Breast epithelium (tissue), 4 donors: ENCODE measurements around the gene CTNNA3. TPM values are rescaled to one million over a fixed set of nuclear protein-coding genes. Genes with fewer than 3 reads are reported as not detected.

ENCODE experiments used
- DNase-seq, 2 donors: peaks; one replicate each; pipeline ENCODE4 v3.0.0-alpha.2; 2019; ENCODE audit warnings: low spot score in 2 of 2
- H3K27ac ChIP-seq, 2 donors: fragments of 200-600 bp; sonication (generic) in 1 of 2; one replicate each; pipeline ENCODE4 v1.5.1; 2016 to 2019; ENCODE audit warnings: mild to moderate bottlenecking in 1 of 2
- H3K27me3 ChIP-seq, 2 donors: fragments of 200-600 bp; sonication (generic) in 1 of 2; one replicate each; pipeline versions ENCODE4 v1.5.1 to v1.6.0; 2017 to 2019; ENCODE audit warnings: control low read depth in 1 of 2, mild to moderate bottlenecking in 1 of 2
- H3K36me3 ChIP-seq: fragments of 200-600 bp; one replicate; pipeline ENCODE4 v1.5.1; 2019
- H3K4me1 ChIP-seq, 2 donors: fragments of 200-600 bp; sonication (generic); one replicate each; pipeline ENCODE4 v1.5.1; 2016 to 2019; ENCODE audit warnings: control low read depth in 1 of 2
- H3K4me3 ChIP-seq, 3 donors: fragments of 200-600 bp; sonication (generic); 1 replicate in 2 of 3; 2 replicates in 1 of 3; pipeline ENCODE4 v1.5.1; 2016 to 2019; ENCODE audit warnings: mild to moderate bottlenecking in 3 of 3, moderate library complexity in 2 of 3
- H3K9me3 ChIP-seq, 2 donors: fragments of 200-600 bp; sonication (generic) in 1 of 2; one replicate each; pipeline ENCODE4 v1.5.1; 2016 to 2019; ENCODE audit warnings: control low read depth in 1 of 2
- CTCF ChIP-seq, 3 donors: fragments of 450-650 bp; IDR thresholded peaks; one replicate each; pipeline ENCODE4 v1.5.1; 2016 to 2017; ENCODE audit warnings: antibody characterized with exemption in 3 of 3, mild to moderate bottlenecking in 3 of 3, moderate library complexity in 3 of 3
- POLR2A ChIP-seq: fragments of 450-650 bp; IDR thresholded peaks from one replicate; pipeline ENCODE4 v1.6.1; 2016; ENCODE audit warnings: antibody characterized with exemption, mild to moderate bottlenecking, moderate library complexity
- POLR2AphosphoS5 ChIP-seq, 3 donors: sonication (generic); formaldehyde crosslinking; IDR thresholded peaks; one replicate each; pipeline ENCODE4 v1.6.1; 2017; ENCODE audit warnings: antibody characterized with exemption in 3 of 3
- intact Hi-C: fragments of 100-400 bp; cut with DNase I; formaldehyde crosslinking; loops from one replicate; pipeline ENCODE4 v1.15.1; 2023; ENCODE audit warnings: low total_unique reads
- total RNA-seq, 3 donors: library from RNA; depleted of rRNA; stranded (reverse); fragments of >200 nt; gene quantifications; one replicate each; pipeline ENCODE4 v1.1.0, GENCODE V29; 2016

The CTNNA3 gene
- total RNA-seq, 3 donors from 2014 or later = 0.33 to 1.1 (median 0.59) TPM

DNA sequence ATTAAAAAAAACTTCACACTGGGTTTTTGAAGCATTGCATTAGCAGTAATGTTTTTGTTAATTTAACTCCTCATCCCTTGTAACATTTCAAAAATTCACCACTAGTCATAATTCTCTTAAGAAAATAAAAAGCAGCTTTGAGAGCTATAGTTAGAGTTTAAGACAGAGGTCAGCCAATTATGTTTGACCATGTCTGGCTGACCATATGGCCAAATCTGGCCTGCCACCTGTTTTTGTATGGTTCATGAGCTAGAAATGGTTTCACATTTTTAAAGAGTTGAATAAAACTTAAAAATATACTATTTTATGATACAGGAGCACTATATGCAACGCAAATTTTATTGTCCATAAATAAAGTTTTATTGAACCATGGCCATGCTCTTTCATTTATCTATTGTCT, 843.2 kb downstream of the CTNNA3 start:
- TF ChIP-seq CTCF (IDR thresholded peaks at IDR 0.05) = no peak
- TF ChIP-seq POLR2AphosphoS5 (IDR thresholded peaks at IDR 0.05) = no peak
- no peak for TF ChIP-seq POLR2A
- H3K27me3 ChIP-seq = no peaks in the 10 kb centered on the region
- no peaks in the 10 kb centered on the region for H3K9me3 ChIP-seq
- intact Hi-C loops = no loop called here
- H3K4me3 ChIP-seq = no peak overlapping the region
- no peaks in the 10 kb centered on the region for H3K36me3 ChIP-seq
- no peak for DNase-seq
- no peak overlapping the region for H3K27ac ChIP-seq
- H3K4me1 ChIP-seq = no peaks in the 10 kb centered on the region

DNA sequence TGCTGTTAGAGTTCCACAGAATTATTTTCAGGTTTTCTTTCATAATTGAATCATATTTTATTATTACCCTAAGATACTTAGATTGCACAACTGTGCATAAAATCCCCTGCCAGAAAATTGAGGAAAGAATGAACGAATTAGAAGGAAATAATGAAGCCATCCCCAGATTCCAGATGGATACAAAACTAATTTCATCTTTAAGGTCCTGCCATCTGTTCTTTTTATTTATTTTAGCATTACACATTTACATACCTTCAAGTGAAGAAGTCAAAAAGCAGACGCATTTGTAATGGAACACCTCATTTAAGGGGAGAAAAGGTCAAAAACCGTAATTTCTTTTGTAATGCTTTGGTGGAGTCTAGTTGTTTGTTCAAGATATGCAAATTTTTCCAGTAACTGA, 847.1 kb downstream of the CTNNA3 start:
- Histone ChIP-seq H3K9me3 (no peaks in the 10 kb centered on the region), H3K4me1 (no peaks in the 10 kb centered on the region), H3K36me3 (no peaks in the 10 kb centered on the region), H3K4me3 (no peak overlapping the region), H3K27me3 (no peaks in the 10 kb centered on the region), H3K27ac (no peak overlapping the region)
- no peak for DNase-seq
- intact Hi-C loops = no loop called here
- TF ChIP-seq CTCF (IDR thresholded peaks at IDR 0.05) (no peak), POLR2AphosphoS5 (IDR thresholded peaks at IDR 0.05) (no peak), POLR2A (no peak)

GRCh38 chr10:66844176-66844942, 851.6 kb downstream of the CTNNA3 start:
- Histone ChIP-seq H3K36me3 (no peaks in the 10 kb centered on the region), H3K4me1 (no peaks in the 10 kb centered on the region), H3K9me3 (no peaks in the 10 kb centered on the region), H3K27me3 (no peaks in the 10 kb centered on the region), H3K27ac (no peak overlapping the region), H3K4me3 (no peak overlapping the region)
- intact Hi-C loops = no loop called here
- no peak for DNase-seq
- no peak for TF ChIP-seq CTCF (IDR thresholded peaks at IDR 0.05)
- no peak for TF ChIP-seq POLR2AphosphoS5 (IDR thresholded peaks at IDR 0.05)
- no peak for TF ChIP-seq POLR2A

DNA sequence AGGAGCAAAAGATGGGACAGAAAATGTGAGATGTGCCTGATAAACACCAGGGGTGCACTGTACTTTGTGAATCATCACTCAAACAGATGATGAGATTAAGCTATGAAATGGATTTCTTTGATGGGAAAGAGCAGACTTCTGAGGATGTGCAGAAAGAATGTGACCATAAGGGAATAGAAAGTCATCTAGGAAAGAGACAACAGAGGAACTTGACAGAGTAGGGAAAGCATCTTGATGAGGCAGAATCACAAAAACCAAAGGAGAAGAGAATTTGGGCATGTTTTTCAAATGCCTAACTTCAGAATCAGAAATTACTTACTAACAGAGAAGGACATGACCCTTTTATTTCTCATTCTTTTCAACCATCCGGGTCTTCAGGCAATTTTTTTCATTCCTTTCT, 852.6 kb downstream of the CTNNA3 start:
- no peak overlapping the region for H3K27ac ChIP-seq
- H3K36me3 ChIP-seq = no peaks in the 10 kb centered on the region
- H3K4me1 ChIP-seq = no peaks in the 10 kb centered on the region
- no peaks in the 10 kb centered on the region for H3K9me3 ChIP-seq
- no peaks in the 10 kb centered on the region for H3K27me3 ChIP-seq
- H3K4me3 ChIP-seq = no peak overlapping the region
- intact Hi-C loops = no loop called here
- no peak for TF ChIP-seq POLR2A
- no peak for TF ChIP-seq CTCF (IDR thresholded peaks at IDR 0.05)
- TF ChIP-seq POLR2AphosphoS5 (IDR thresholded peaks at IDR 0.05) = no peak
- DNase-seq = no peak

GRCh38 chr10:66842867-66843266, 853.1 kb downstream of the CTNNA3 start:
- TF ChIP-seq POLR2AphosphoS5 (IDR thresholded peaks at IDR 0.05) (no peak), CTCF (IDR thresholded peaks at IDR 0.05) (no peak), POLR2A (no peak)
- H3K4me3 ChIP-seq = no peak overlapping the region
- intact Hi-C loops = no loop called here

More at GRCh38 chr10:66842867-66843266, 853.1 kb downstream of the CTNNA3 start:
- Histone ChIP-seq H3K9me3 (no peaks in the 10 kb centered on the region), H3K36me3 (no peaks in the 10 kb centered on the region), H3K4me1 (no peaks in the 10 kb centered on the region), H3K27ac (no peak overlapping the region), H3K27me3 (no peaks in the 10 kb centered on the region)
- DNase-seq = no peak
